BE2C (cell line): ENCODE data around the gene TMPRSS15.

Experiments used
- DNase-seq: peaks from one replicate; pipeline ENCODE4 v3.0.0-alpha.2; 2020
- H3K27me3 ChIP-seq: fragments of 250-450 bp; sonication (Bioruptor Pico); 2 replicates; pipeline ENCODE4 v1.5.1; 2020; ENCODE audit warnings: mild to moderate bottlenecking
- H3K36me3 ChIP-seq: fragments of 250-450 bp; sonication (Bioruptor Pico); 2 replicates; pipeline ENCODE4 v1.5.1; 2020; ENCODE audit warnings: mild to moderate bottlenecking
- H3K4me1 ChIP-seq: fragments of 250-450 bp; sonication (Bioruptor Pico); 2 replicates; pipeline ENCODE4 v1.5.1; 2020
- H3K4me3 ChIP-seq: 2 replicates; pipeline ENCODE4 v1.5.1; 2011; ENCODE audit warnings: low read depth, low read length
- H3K9me3 ChIP-seq: fragments of 250-450 bp; sonication (Bioruptor Pico); 2 replicates; pipeline ENCODE4 v1.5.1; 2020
- TF ChIP-seq, protein P1 (sequence below): IDR thresholded peaks from 2 replicates; pipeline ENCODE4 v1.5.1; 2012; ENCODE audit warnings: mild to moderate bottlenecking, low read depth, low read length

The TMPRSS15 gene

DNA sequence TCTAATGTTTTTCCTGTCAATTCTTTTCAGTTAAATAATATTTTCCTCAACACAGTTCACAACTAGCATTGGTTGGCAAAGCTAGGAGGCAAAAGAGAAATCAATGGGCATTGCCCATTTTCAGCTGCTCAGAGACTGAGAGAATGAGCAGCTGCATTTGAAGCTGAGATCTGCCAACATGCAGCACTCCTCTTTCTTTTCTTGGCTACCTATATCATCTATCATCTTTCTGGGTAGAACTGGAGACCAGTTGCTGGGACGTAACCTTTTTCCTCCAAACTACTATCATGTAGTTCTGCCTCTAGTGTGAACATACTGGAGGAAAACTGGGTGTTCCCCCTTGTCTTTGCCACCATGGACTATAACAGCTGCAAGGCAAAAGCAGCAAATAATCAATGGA is 136.1 kb downstream of the TMPRSS15 start:
- no peak for DNase-seq
- no peak overlapping the region for H3K4me3 ChIP-seq

DNA sequence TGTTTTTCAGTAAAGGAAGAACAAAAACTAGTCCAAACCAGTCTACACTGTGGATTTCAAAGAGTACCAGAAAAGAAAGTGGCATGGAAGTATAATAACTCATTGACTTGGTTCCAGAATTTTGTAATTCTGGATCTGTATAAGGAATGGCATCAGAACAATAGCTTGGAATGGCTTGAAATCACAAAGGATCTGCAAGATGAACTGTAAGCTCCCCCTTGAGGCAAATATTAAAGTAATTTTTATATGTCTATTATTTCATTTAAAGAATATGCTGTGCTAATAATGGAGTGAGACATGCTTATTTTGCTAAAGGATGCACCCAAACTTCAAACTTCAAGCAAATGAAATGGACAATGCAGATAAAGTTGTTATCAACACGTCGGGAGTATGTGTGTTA is 137.6 kb downstream of the TMPRSS15 start:
- DNase-seq, result no peak
- no peaks in the 10 kb centered on the region for H3K27me3 ChIP-seq
- no peak overlapping the region for H3K4me3 ChIP-seq
- H3K4me1 ChIP-seq, result no peaks in the 10 kb centered on the region
- no peaks in the 10 kb centered on the region for H3K9me3 ChIP-seq
- TF ChIP-seq, protein P1, sequence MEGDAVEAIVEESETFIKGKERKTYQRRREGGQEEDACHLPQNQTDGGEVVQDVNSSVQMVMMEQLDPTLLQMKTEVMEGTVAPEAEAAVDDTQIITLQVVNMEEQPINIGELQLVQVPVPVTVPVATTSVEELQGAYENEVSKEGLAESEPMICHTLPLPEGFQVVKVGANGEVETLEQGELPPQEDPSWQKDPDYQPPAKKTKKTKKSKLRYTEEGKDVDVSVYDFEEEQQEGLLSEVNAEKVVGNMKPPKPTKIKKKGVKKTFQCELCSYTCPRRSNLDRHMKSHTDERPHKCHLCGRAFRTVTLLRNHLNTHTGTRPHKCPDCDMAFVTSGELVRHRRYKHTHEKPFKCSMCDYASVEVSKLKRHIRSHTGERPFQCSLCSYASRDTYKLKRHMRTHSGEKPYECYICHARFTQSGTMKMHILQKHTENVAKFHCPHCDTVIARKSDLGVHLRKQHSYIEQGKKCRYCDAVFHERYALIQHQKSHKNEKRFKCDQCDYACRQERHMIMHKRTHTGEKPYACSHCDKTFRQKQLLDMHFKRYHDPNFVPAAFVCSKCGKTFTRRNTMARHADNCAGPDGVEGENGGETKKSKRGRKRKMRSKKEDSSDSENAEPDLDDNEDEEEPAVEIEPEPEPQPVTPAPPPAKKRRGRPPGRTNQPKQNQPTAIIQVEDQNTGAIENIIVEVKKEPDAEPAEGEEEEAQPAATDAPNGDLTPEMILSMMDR, result peak; percentile 27
- H3K36me3 ChIP-seq, result no peaks in the 10 kb centered on the region

More for the DNA sequence above, 136.1 kb downstream of the TMPRSS15 start:
- TF ChIP-seq, protein P1, result no peak
- Histone ChIP-seq H3K27me3 (no peaks in the 10 kb centered on the region), H3K4me1 (no peaks in the 10 kb centered on the region), H3K9me3 (no peaks in the 10 kb centered on the region), H3K36me3 (no peaks in the 10 kb centered on the region)

DNA sequence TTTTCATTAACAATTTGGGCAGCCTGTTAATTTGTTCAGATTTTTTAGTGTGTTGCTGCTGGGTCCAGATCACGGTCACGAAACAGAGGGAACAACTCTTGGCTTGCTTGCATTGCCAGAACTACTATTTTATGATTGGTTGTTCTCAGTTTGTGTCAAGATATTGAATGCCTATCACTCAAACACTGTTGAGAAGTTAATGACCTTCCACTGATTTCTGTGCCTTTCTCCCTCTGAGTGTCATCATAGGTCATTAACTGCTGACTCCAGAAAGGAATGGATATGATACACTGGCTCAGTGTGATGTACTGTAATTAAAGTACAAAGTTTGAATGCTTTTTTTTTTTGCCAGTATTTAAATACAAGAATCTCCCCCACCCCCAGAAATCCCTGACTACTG is 149.8 kb downstream of the TMPRSS15 start:
- H3K4me1 ChIP-seq, result no peaks in the 10 kb centered on the region
- TF ChIP-seq, protein P1, result no peak
- DNase-seq, result no peak
- H3K36me3 ChIP-seq, result no peaks in the 10 kb centered on the region
- no peak overlapping the region for H3K4me3 ChIP-seq
- H3K27me3 ChIP-seq, result no peaks in the 10 kb centered on the region
- no peaks in the 10 kb centered on the region for H3K9me3 ChIP-seq

DNA sequence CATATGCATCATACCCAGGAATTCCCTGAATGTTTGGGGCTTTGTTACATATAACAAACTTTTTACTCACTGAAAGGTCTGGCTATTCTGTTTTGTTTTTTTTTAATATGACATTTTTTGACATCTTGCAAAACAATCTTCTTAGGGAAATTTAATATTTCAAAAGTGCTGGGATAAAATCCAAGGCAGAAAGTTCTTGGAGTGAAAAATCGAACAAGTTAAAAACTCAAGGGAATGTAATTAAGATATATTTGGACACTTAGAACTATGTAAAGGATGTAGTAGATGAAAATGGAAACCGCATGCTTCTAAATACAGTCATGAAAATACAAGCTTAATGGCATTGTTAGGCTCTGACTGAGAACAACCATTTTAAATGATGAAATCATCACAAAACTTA is 150.4 kb downstream of the TMPRSS15 start:
- Histone ChIP-seq H3K4me3 (no peak overlapping the region), H3K4me1 (peaks cover under 1% of the 10 kb centered on the region), H3K9me3 (no peaks in the 10 kb centered on the region), H3K36me3 (no peaks in the 10 kb centered on the region), H3K27me3 (no peaks in the 10 kb centered on the region)
- DNase-seq, result no peak
- TF ChIP-seq, protein P1, result no peak

- no peaks in the 10 kb centered on the region for H3K9me3 ChIP-seq
- DNase-seq, result peak; percentile 59
- peak overlapping the region; percentile 40 for H3K4me3 ChIP-seq
- peaks cover 3% of the 10 kb centered on the region for H3K4me1 ChIP-seq
- TF ChIP-seq, protein P1, result no peak
- H3K27me3 ChIP-seq, result no peaks in the 10 kb centered on the region
- H3K36me3 ChIP-seq, result no peaks in the 10 kb centered on the region
These were observed 150.9 kb downstream of the TMPRSS15 start for GRCh38 chr21:18252680-18253079.

DNA sequence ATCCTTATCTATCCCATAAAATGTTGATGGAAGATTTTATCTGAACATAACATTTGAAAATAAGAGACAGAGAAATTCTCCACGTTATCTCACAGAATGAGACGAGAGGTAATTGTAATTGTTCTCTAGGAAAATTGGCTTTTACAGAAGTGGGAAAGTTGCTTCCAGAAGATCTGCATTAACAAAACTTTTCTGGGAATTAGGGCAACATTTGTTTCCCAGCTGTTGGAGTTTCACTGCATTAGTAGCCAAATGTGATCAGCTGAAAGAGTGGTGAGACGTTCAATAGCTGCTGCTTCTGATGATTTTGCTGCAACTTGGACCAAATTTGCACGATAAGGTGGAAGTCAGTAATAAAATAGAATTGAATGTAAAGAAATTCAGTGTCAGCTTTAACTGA is 151.3 kb downstream of the TMPRSS15 start:
- no peak for DNase-seq
- TF ChIP-seq, protein P1, result no peak
- H3K9me3 ChIP-seq, result no peaks in the 10 kb centered on the region
- H3K4me3 ChIP-seq, result peak overlapping the region; percentile 40
- H3K27me3 ChIP-seq, result no peaks in the 10 kb centered on the region
- H3K36me3 ChIP-seq, result no peaks in the 10 kb centered on the region
- peaks cover 3% of the 10 kb centered on the region for H3K4me1 ChIP-seq
